Heart left ventricle (tissue), 16 donors: Measurements from ENCODE around the gene UQCC5. TPM values are rescaled to one million over a fixed set of nuclear protein-coding genes. Genes with fewer than 3 reads are reported as not detected.

Experiments
- ATAC-seq, 4 donors: fragments of 200-7000 bp; cut with Tn5 transposase; one replicate each; pipeline ENCODE4 v1.9.1; 2020 to 2022; ENCODE audit warnings: moderate library complexity in 4 of 4, mild to moderate bottlenecking in 3 of 4, moderate number of reproducible peaks in 1 of 4
- DNase-seq, 5 donors: peaks; one replicate each; pipeline ENCODE4 v3.0.0-alpha.2; 2020
- H3K27ac ChIP-seq, 12 donors: fragments of 200-600 bp; sonication (generic) in 4 of 12; one replicate each; pipeline versions ENCODE4 v1.5.0 to v1.8.0; 2016 to 2022; ENCODE audit warnings: mild to moderate bottlenecking in 2 of 12
- H3K27me3 ChIP-seq, 9 donors: fragments of 200-600 bp; sonication (generic) in 2 of 9; one replicate each; pipeline versions ENCODE4 v1.5.1 to v1.8.0; 2016 to 2022; ENCODE audit warnings: mild to moderate bottlenecking in 3 of 9
- H3K36me3 ChIP-seq, 9 donors: fragments of 200-600 bp; sonication (generic) in 2 of 9; one replicate each; pipeline versions ENCODE4 v1.5.0 to v1.8.0; 2018 to 2022; ENCODE audit warnings: mild to moderate bottlenecking in 2 of 9
- H3K4me1 ChIP-seq, 12 donors: fragments of 200-600 bp; sonication (generic) in 4 of 12; one replicate each; pipeline versions ENCODE4 v1.5.0 to v1.8.0; 2016 to 2022; ENCODE audit warnings: mild to moderate bottlenecking in 3 of 12
- H3K4me3 ChIP-seq, 12 donors: fragments of 200-600 bp; sonication (generic) in 4 of 12; one replicate each; pipeline versions ENCODE4 v1.5.0 to v1.8.0; 2017 to 2022; ENCODE audit warnings: mild to moderate bottlenecking in 9 of 12, moderate library complexity in 4 of 12
- H3K9me3 ChIP-seq, 12 donors: fragments of 200-600 bp; sonication (generic) in 4 of 12; one replicate each; pipeline versions ENCODE4 v1.5.0 to v1.8.0; 2016 to 2022; ENCODE audit warnings: mild to moderate bottlenecking in 1 of 12
- POLR2A ChIP-seq, 2 donors: fragments of 450-650 bp; IDR thresholded peaks; one replicate each; pipeline ENCODE4 v1.6.1; 2017; ENCODE audit warnings: antibody characterized with exemption in 2 of 2, mild to moderate bottlenecking in 2 of 2, moderate library complexity in 2 of 2
- WGBS, 4 donors: extraction: QIAGEN DNeasy Blood & Tissue Kit in 2 of 4; methylation state at CpG; one replicate each; pipeline versions ENCODE4 v1.1.5 to v1.1.7; 2013 to 2018; 5-methylcytosine and 5-hydroxymethylcytosine counted together
- intact Hi-C, 10 donors: fragments of 100-400 bp; cut with DNase I; formaldehyde crosslinking; loops; one replicate each; pipeline versions ENCODE4 v1.11.1 to v1.14.2; 2022
- polyA plus RNA-seq, 2 donors: library from polyadenylated mRNA; stranded (reverse); fragments of 200-250 nt; gene quantifications; one replicate each; pipeline ENCODE4 v1.2.3, GENCODE V29; 2013
- total RNA-seq, 9 donors: library from RNA; depleted of rRNA in 2 of 9; stranded (reverse); fragments of >200 nt in 2 of 9; fragmentation: NEBNext Ultra II Directional in 3 of 9; extraction: Animal tissue kit (Norgen Biotek cat#: 25700) in 3 of 9; gene quantifications; one replicate each; pipeline versions ENCODE4 v1.1.0 to v1.2.4, GENCODE V29; 2016 to 2023
- TF ChIP-seq, protein P1 (sequence below), 12 donors: fragments of 200-600 bp; sonication (generic) in 4 of 12; IDR thresholded peaks; one replicate each; pipeline versions ENCODE4 v1.5.0 to v1.8.0; 2018 to 2022; ENCODE audit warnings: antibody characterized with exemption in 12 of 12, mild to moderate bottlenecking in 5 of 12
- donor health status: ischemic (EF 13 %, LVEDD 7.1; RV severe dilation, severe dysfunction).
- donor health status: healthy with polysubstance abuse.
- donor health status: DM: no; HTN: yes; CAD: no.
- donor health status: DM: no; HTN: no; CAD: no.
- donor health status: ischemic (EF 25% LVEDD 6.9; RV normal size, moderate dysfunction).
- donor health status: ischemic (EF 25% LVEDD 5.7; RV mildly dilated, moderate dysfunction).
- donor health status: healthy.
- donor health status: DM: yes; HTN: yes; CAD: no.
- donor health status: ischemic (EF 35%, LVEDD 5.7; RV mildly dilated, moderate dysfunction).
- donor health status: nonischemic (EF 11% LVEDD 7.7; RV severe dilation, severe dysfunction).
- donor health status: DM: yes; HTN: yes; CAD: no.
- donor health status: PGD.
- donor health status: ischemic (EF 29% LVEDD 5.4; RV normal size, mild dysfunction).
- donor health status: nonischemic (EF 23%, LVEDD 6.1; RV moderate dilation, normal function).

The UQCC5 gene
- total and polyA plus RNA-seq, 11 donors = 2.0 to 113 (median 59.2) TPM

DNA sequence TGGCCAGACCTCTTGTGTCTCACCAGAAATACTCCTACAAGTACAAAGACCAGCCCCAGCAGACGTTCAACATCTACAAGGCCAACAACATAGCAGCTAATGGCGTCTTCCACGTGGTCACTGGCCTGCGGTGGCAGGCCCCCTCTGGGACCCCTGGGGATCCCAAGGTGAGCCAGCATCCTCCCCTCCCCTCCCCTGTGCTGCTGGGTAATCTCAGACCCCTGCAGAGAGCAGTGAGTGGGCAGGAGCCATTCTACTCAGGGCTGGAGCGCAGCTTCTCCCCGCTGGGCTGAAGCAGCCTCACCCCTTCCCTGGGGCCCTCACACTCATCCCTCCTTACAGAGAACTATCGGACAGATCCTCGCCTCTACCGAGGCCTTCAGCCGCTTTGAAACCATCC lies 31.4 kb upstream of the UQCC5 start:
- H3K4me3 ChIP-seq = no peak overlapping the region
- DNase-seq (no peak), ATAC-seq (no peak)
- H3K9me3 ChIP-seq = no peaks in the 10 kb centered on the region
- 81 to 87% (median 86%) methylated on average over 8 to 10 of the region's 10 CpGs for WGBS, 4 donors
- no peaks in the 10 kb centered on the region for H3K27me3 ChIP-seq
- H3K27ac ChIP-seq = no peak overlapping the region
- no peak for TF ChIP-seq POLR2A (IDR thresholded peaks at IDR 0.05)
- TF ChIP-seq, protein P1, sequence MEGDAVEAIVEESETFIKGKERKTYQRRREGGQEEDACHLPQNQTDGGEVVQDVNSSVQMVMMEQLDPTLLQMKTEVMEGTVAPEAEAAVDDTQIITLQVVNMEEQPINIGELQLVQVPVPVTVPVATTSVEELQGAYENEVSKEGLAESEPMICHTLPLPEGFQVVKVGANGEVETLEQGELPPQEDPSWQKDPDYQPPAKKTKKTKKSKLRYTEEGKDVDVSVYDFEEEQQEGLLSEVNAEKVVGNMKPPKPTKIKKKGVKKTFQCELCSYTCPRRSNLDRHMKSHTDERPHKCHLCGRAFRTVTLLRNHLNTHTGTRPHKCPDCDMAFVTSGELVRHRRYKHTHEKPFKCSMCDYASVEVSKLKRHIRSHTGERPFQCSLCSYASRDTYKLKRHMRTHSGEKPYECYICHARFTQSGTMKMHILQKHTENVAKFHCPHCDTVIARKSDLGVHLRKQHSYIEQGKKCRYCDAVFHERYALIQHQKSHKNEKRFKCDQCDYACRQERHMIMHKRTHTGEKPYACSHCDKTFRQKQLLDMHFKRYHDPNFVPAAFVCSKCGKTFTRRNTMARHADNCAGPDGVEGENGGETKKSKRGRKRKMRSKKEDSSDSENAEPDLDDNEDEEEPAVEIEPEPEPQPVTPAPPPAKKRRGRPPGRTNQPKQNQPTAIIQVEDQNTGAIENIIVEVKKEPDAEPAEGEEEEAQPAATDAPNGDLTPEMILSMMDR (IDR thresholded peaks at IDR 0.05) = no peak
- intact Hi-C loops = no loop called here
- H3K4me1 ChIP-seq = peaks cover 0 to 5% (median 0%) of the 10 kb centered on the region in 12 donors
- H3K36me3 ChIP-seq = peaks cover 0 to 83% (median 4%) of the 10 kb centered on the region in 9 donors

- DNase-seq = no peak
- ATAC-seq = no peak
- no peak overlapping the region for H3K27ac ChIP-seq
- peaks cover 0 to 96% (median 4%) of the 10 kb centered on the region in 9 donors for H3K36me3 ChIP-seq
- intact Hi-C loops = no loop called here
- 86 to 92% (median 88%) methylated on average over 17 to 27 of the region's 27 CpGs for WGBS, 4 donors
- H3K27me3 ChIP-seq = no peaks in the 10 kb centered on the region
- TF ChIP-seq, protein P1 (IDR thresholded peaks at IDR 0.05) = no peak
- no peak for TF ChIP-seq POLR2A (IDR thresholded peaks at IDR 0.05)
- H3K9me3 ChIP-seq = no peaks in the 10 kb centered on the region
- H3K4me1 ChIP-seq = no peaks in the 10 kb centered on the region
- H3K4me3 ChIP-seq = no peak overlapping the region
These were observed 30.0 kb upstream of the UQCC5 start for GRCh38 chr3:52506266-52506966.

- Histone ChIP-seq H3K4me1 (no peaks in the 10 kb centered on the region), H3K9me3 (no peaks in the 10 kb centered on the region), H3K36me3 (peaks cover 0 to 98% (median 4%) of the 10 kb centered on the region in 9 donors), H3K27ac (no peak overlapping the region), H3K27me3 (no peaks in the 10 kb centered on the region), H3K4me3 (no peak overlapping the region)
- ATAC-seq = no peak
- WGBS, 4 donors = 83 to 90% (median 87%) methylated on average over 5 of the region's 5 CpGs
- TF ChIP-seq, protein P1 (IDR thresholded peaks at IDR 0.05) = no peak
- no peak for TF ChIP-seq POLR2A (IDR thresholded peaks at IDR 0.05)
- intact Hi-C loops = no loop called here
- no peak for DNase-seq
These were observed 29.0 kb upstream of the UQCC5 start for GRCh38 chr3:52507359-52507758.

DNA sequence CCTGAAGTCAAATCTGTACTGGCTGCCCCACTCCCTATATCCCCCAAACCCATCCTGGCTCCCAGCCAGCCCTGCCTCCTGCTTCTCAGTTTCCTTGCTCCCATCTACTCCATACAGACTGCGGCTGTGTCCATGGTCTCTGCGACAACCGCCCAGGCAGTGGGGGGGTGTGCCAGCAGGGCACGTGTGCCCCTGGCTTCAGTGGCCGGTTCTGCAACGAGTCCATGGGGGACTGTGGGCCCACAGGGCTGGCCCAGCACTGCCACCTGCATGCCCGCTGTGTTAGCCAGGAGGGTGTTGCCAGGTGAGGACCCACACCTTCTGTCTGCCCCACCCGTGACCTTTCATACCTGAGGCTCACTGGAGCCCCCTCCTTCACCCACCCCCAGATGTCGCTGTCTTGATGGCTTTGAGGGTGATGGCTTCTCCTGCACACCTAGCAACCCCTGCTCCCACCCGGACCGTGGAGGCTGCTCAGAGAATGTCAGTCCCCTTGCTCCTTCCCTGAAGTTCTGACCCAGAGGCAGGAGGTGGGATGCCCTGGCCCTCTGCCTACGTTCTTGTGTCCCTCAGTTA lies 26.6 kb upstream of the UQCC5 start:
- peaks cover 0 to 99% (median 4%) of the 10 kb centered on the region in 9 donors for H3K36me3 ChIP-seq
- H3K9me3 ChIP-seq = no peaks in the 10 kb centered on the region
- ATAC-seq (no peak), DNase-seq (no peak)
- H3K27ac ChIP-seq = no peak overlapping the region
- H3K4me1 ChIP-seq = no peaks in the 10 kb centered on the region
- no peak overlapping the region for H3K4me3 ChIP-seq
- no peak for TF ChIP-seq POLR2A (IDR thresholded peaks at IDR 0.05)
- TF ChIP-seq, protein P1 (IDR thresholded peaks at IDR 0.05) = no peak
- 75 to 79% (median 78%) methylated on average over 6 to 12 of the region's 12 CpGs for WGBS, 4 donors
- intact Hi-C loops = no loop called here
- no peaks in the 10 kb centered on the region for H3K27me3 ChIP-seq
